GM12873 (cell line): ENCODE data around the gene MYLK4.

Experiments
- TF ChIP-seq, protein P1 (sequence below): IDR thresholded peaks from 2 replicates; pipeline ENCODE4 v1.5.1; 2012; ENCODE audit warnings: low read depth, mild to moderate bottlenecking, moderate library complexity, low read length, control low read depth; ENCODE audit not compliant: insufficient read depth; ENCODE audit errors: missing control alignments

The MYLK4 gene

DNA sequence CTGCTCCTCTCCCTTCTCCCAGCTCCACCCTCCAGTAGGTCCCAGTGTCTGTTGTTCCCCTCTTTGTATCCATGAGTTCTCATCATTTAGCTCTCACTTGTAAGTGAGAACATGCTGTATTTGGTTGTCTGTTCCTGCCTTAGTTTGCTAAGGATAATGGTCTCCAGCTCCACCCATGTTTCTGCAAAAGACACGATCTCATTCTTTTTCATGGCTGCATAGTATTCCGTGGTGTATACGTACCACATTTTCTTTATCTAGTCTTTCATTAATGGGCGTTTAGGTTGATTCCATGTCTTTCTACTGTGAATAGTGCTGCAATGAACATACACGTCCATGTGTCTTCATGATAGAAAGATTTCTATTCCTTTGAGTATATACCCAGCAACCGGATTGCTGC, 136.6 kb downstream of the MYLK4 start:
- TF ChIP-seq, protein P1, sequence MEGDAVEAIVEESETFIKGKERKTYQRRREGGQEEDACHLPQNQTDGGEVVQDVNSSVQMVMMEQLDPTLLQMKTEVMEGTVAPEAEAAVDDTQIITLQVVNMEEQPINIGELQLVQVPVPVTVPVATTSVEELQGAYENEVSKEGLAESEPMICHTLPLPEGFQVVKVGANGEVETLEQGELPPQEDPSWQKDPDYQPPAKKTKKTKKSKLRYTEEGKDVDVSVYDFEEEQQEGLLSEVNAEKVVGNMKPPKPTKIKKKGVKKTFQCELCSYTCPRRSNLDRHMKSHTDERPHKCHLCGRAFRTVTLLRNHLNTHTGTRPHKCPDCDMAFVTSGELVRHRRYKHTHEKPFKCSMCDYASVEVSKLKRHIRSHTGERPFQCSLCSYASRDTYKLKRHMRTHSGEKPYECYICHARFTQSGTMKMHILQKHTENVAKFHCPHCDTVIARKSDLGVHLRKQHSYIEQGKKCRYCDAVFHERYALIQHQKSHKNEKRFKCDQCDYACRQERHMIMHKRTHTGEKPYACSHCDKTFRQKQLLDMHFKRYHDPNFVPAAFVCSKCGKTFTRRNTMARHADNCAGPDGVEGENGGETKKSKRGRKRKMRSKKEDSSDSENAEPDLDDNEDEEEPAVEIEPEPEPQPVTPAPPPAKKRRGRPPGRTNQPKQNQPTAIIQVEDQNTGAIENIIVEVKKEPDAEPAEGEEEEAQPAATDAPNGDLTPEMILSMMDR: no peak
